B cell (primary cell): ENCODE measurements around the gene MAML2. TPM values are rescaled to one million over a fixed set of nuclear protein-coding genes. Genes with fewer than 3 reads are reported as not detected.

Source experiments
- ATAC-seq: fragments of 200-7000 bp; cut with Tn5 transposase; one replicate; pipeline ENCODE4 v1.10.0; 2021; ENCODE audit warnings: low read depth, mild to moderate bottlenecking, moderate number of reproducible peaks, moderate library complexity
- CTCF ChIA-PET: fragments of 350-600 bp; sonication (Branson Sonifier 250); formaldehyde crosslinking; loops from one replicate; lab custom pipeline; 2021; ENCODE audit warnings: antibody characterized with exemption, inconsistent platforms; lab: Charles Lee
- POLR2A ChIA-PET: fragments of 350-600 bp; sonication (Branson Sonifier 250); formaldehyde crosslinking; loops from one replicate; lab custom pipeline; 2021; ENCODE audit warnings: antibody characterized with exemption; lab: Charles Lee
- DNase-seq: peaks from one replicate; pipeline ENCODE4 v3.0.0; 2013
- H2AFZ ChIP-seq: 2 replicates; pipeline ENCODE4 v1.6.1; 2012; ENCODE audit warnings: mild to moderate bottlenecking, low read depth, low read length; ENCODE audit not compliant: insufficient read depth, poor library complexity, severe bottlenecking
- H3K27ac ChIP-seq, 2 donors: 1 replicate in 1 of 2; 2 replicates in 1 of 2; pipeline ENCODE4 v1.5.1; 2012 to 2013; ENCODE audit warnings: low read length in 2 of 2, mild to moderate bottlenecking in 2 of 2, moderate library complexity in 1 of 2
- H3K27me3 ChIP-seq, 4 experiments: fragments of 200-600 bp in 1 of 4; sonication (generic) in 1 of 4; replicated peaks in 1 of 4; 1 replicate in 2 of 4; 2 replicates in 2 of 4; pipeline versions ENCODE4 v1.6.1 to v1.7.0; 2013 to 2016; ENCODE audit warnings: low read length in 3 of 4, mild to moderate bottlenecking in 2 of 4, mixed read lengths in 1 of 4, moderate library complexity in 1 of 4; ENCODE audit not compliant: insufficient read depth in 4 of 4, control insufficient read depth in 3 of 4; ENCODE audit errors: control extremely low read depth in 1 of 4
- H3K36me3 ChIP-seq, 2 experiments: replicated peaks in 1 of 2; 1 replicate in 1 of 2; 2 replicates in 1 of 2; pipeline versions ENCODE4 v1.6.1 to v1.7.1; 2013; ENCODE audit warnings: low read length in 1 of 2; ENCODE audit not compliant: insufficient read depth in 2 of 2, control insufficient read depth in 1 of 2; ENCODE audit errors: control extremely low read depth in 1 of 2, extremely low read depth in 1 of 2
- H3K4me1 ChIP-seq, 2 donors: fragments of 200-600 bp in 1 of 2; sonication (generic) in 1 of 2; 1 replicate in 1 of 2; 2 replicates in 1 of 2; pipeline versions ENCODE4 v1.5.1 to v1.6.1; 2013 to 2017; ENCODE audit warnings: low read length in 2 of 2; ENCODE audit not compliant: control insufficient read depth in 2 of 2, insufficient read depth in 2 of 2
- H3K4me2 ChIP-seq: replicated peaks from 2 replicates; pipeline ENCODE3; 2012; ENCODE audit warnings: mild to moderate bottlenecking, low read depth, low read length; ENCODE audit not compliant: poor library complexity, severe bottlenecking
- H3K4me3 ChIP-seq, 5 experiments: fragments of 200-600 bp in 1 of 5; sonication (generic) in 1 of 5; 1 replicate in 3 of 5; 2 replicates in 2 of 5; pipeline versions ENCODE4 v1.5.1 to v1.7.0; 2011 to 2016; ENCODE audit warnings: low read length in 4 of 5, mild to moderate bottlenecking in 4 of 5, low read depth in 2 of 5, control low read depth in 1 of 5, moderate library complexity in 1 of 5; ENCODE audit not compliant: insufficient read depth in 1 of 5; ENCODE audit errors: control extremely low read depth in 1 of 5, extremely low read depth in 1 of 5
- H3K79me2 ChIP-seq: fragments of 200-600 bp; sonication (generic); one replicate; pipeline ENCODE4 v1.6.0; 2016; ENCODE audit warnings: low read length; ENCODE audit not compliant: control insufficient read depth, insufficient read depth
- H3K9ac ChIP-seq: fragments of 200-600 bp; sonication (generic); 2 replicates; pipeline ENCODE4 v1.6.1; 2017; ENCODE audit warnings: mild to moderate bottlenecking, low read length, moderate library complexity
- H3K9me3 ChIP-seq, 3 donors: one replicate each; pipeline versions ENCODE4 v1.6.1 to v1.7.1; 2013; ENCODE audit warnings: low read length in 2 of 3; ENCODE audit not compliant: control insufficient read depth in 2 of 3, insufficient read depth in 1 of 3; ENCODE audit errors: control extremely low read depth in 1 of 3
- H4K20me1 ChIP-seq: 2 replicates; pipeline ENCODE4 v1.6.0; 2012; ENCODE audit warnings: mild to moderate bottlenecking, low read length; ENCODE audit not compliant: insufficient read depth, control insufficient read depth, poor library complexity, severe bottlenecking
- H3K27ac Mint-ChIP-seq: one replicate; pipeline ENCODE4 v1.8.0; 2021; ENCODE audit warnings: mixed read lengths
- H3K27me3 Mint-ChIP-seq: one replicate; pipeline ENCODE4 v1.8.0; 2021; ENCODE audit warnings: mixed read lengths
- H3K4me1 Mint-ChIP-seq: one replicate; pipeline ENCODE4 v1.8.0; 2021; ENCODE audit warnings: mixed read lengths
- H3K4me3 Mint-ChIP-seq: one replicate; pipeline ENCODE4 v1.8.0; 2021; ENCODE audit warnings: mixed read lengths
- H3K9me3 Mint-ChIP-seq: one replicate; pipeline ENCODE4 v1.8.0; 2022; ENCODE audit warnings: mixed read lengths; ENCODE audit not compliant: insufficient read depth
- CTCF ChIP-seq: fragments of 200-600 bp; IDR thresholded peaks from one replicate; pipeline ENCODE4 v1.8.0; 2022; ENCODE audit warnings: antibody characterized with exemption, mild to moderate bottlenecking
- EZH2 ChIP-seq: IDR thresholded peaks from 2 replicates; pipeline ENCODE4 v1.6.1; 2012; ENCODE audit warnings: borderline replicate concordance, low read depth, mild to moderate bottlenecking, moderate library complexity, low read length; ENCODE audit not compliant: insufficient read depth, poor library complexity, severe bottlenecking
- WGBS: methylation state at CpG from one replicate; pipeline ENCODE4 v1.1.5; 2013; ENCODE audit warnings: missing lambda C conversion rate; ENCODE audit not compliant: insufficient coverage; 5-methylcytosine and 5-hydroxymethylcytosine counted together
- intact Hi-C: fragments of 100-400 bp; cut with micrococcal nuclease; formaldehyde crosslinking; loops from one replicate; pipeline ENCODE4 v1.10.0; 2022
- polyA plus RNA-seq: library from polyadenylated mRNA; depleted of rRNA; stranded (reverse); fragments of >200 nt; gene quantifications from 2 replicates; pipeline ENCODE4 v1.2.3, GENCODE V29; 2012
- total RNA-seq, 2 donors: library from RNA; stranded (reverse); fragments of 120-200 nt in 1 of 2; gene quantifications; 1 replicate in 1 of 2; 2 replicates in 1 of 2; pipeline versions ENCODE4 v1.2.3 to v1.2.4, GENCODE V29; 2013 to 2022

The MAML2 gene
- total and polyA plus RNA-seq, 2 donors (not counting 1 experiment from before 2014, with no cell fraction given) = 10.7 to 26.4 TPM

GRCh38 chr11:96036863-96037262 lies 306.1 kb downstream of the MAML2 start:
- Histone ChIP-seq H3K9ac (no peak overlapping the region), H2AFZ (no peak overlapping the region), H3K79me2 (peaks cover 4% of the 10 kb centered on the region), H3K36me3 (no peaks in the 10 kb centered on the region), H3K9me3 (no peaks in the 10 kb centered on the region), H3K4me3 (no peak overlapping the region), H3K4me1 (no peaks in the 10 kb centered on the region), H3K27ac (no peak overlapping the region), H3K4me2 (no peak overlapping the region), H4K20me1 (no peaks in the 10 kb centered on the region), H3K27me3 (no peaks in the 10 kb centered on the region)
- H3K27ac Mint-ChIP-seq = no peak overlapping the region
- no peak for DNase-seq
- ChIA-PET POLR2A (no interaction called here), CTCF (interaction anchor here (1.0 to 1.1 kb wide), 2 partner anchors 19 to 306 kb away, joined by 3 read pairs; partner anchors contain the start of gene MAML2)
- no peak for ATAC-seq
- H3K9me3 Mint-ChIP-seq = no peaks in the 10 kb centered on the region
- no peak overlapping the region for H3K4me3 Mint-ChIP-seq
- no peaks in the 10 kb centered on the region for H3K27me3 Mint-ChIP-seq
- no peak for TF ChIP-seq EZH2
- intact Hi-C loops = no loop called here
- H3K4me1 Mint-ChIP-seq = peaks cover 7% of the 10 kb centered on the region
- WGBS = 94% methylated on average over 6 of the region's 6 CpGs

- WGBS = no CpG with 5 or more reads among the region's 3 CpGs
- H3K36me3 ChIP-seq = no peaks in the 10 kb centered on the region
- no peak overlapping the region for H2AFZ ChIP-seq
- peaks cover 7% of the 10 kb centered on the region for H3K4me1 Mint-ChIP-seq
- H3K9ac ChIP-seq = no peak overlapping the region
- no peak for DNase-seq
- H3K79me2 ChIP-seq = peaks cover 4% of the 10 kb centered on the region
- no peaks in the 10 kb centered on the region for H3K4me1 ChIP-seq
- no peaks in the 10 kb centered on the region for H3K27me3 Mint-ChIP-seq
- ChIA-PET CTCF (no interaction called here), POLR2A (no interaction called here)
- TF ChIP-seq CTCF (no peak), EZH2 (no peak)
- H3K4me2 ChIP-seq = no peak overlapping the region
- intact Hi-C loops = no loop called here
- H4K20me1 ChIP-seq = no peaks in the 10 kb centered on the region
- no peak overlapping the region for H3K4me3 ChIP-seq
- H3K9me3 ChIP-seq = no peaks in the 10 kb centered on the region
- H3K27ac ChIP-seq = no peak overlapping the region
- no peak for ATAC-seq
- H3K27ac Mint-ChIP-seq = no peak overlapping the region
- H3K9me3 Mint-ChIP-seq = no peaks in the 10 kb centered on the region
- no peaks in the 10 kb centered on the region for H3K27me3 ChIP-seq
- no peak overlapping the region for H3K4me3 Mint-ChIP-seq
Observed at GRCh38 chr11:96035740-96036078, 307.3 kb downstream of the MAML2 start.
